Muscle of leg (tissue), 11 donors: Measurements from ENCODE around the gene SERPINB1. TPM values are rescaled to one million over a fixed set of nuclear protein-coding genes. Genes with fewer than 3 reads are reported as not detected.
"Not testable (repeated sequence)": the region's sequence is repeated elsewhere in the genome, so short reads cannot be mapped to it uniquely, and the experiment has no call there.

Experiments
- DNase-seq: peaks from one replicate; pipeline ENCODE4 v3.0.0; 2013
- H3K27ac ChIP-seq: one replicate; pipeline ENCODE4 v1.5.1; 2013; ENCODE audit warnings: mild to moderate bottlenecking, low read length, control low read depth
- H3K27me3 ChIP-seq: one replicate; pipeline ENCODE4 v1.6.1; 2013; ENCODE audit warnings: low read length; ENCODE audit not compliant: control insufficient read depth, insufficient read depth
- H3K36me3 ChIP-seq: one replicate; pipeline ENCODE4 v1.6.1; 2013; ENCODE audit warnings: low read length; ENCODE audit not compliant: control insufficient read depth, insufficient read depth
- H3K4me1 ChIP-seq: one replicate; pipeline ENCODE4 v1.6.1; 2013; ENCODE audit warnings: low read length; ENCODE audit not compliant: control insufficient read depth, insufficient read depth
- H3K4me3 ChIP-seq: one replicate; pipeline ENCODE4 v1.5.1; 2013; ENCODE audit warnings: low read length, control low read depth
- H3K9me3 ChIP-seq: replicated peaks from 2 replicates; pipeline ENCODE4 v1.6.1; 2013; ENCODE audit warnings: low read depth, low read length; ENCODE audit not compliant: control insufficient read depth
- WGBS: methylation state at CpG from one replicate; pipeline ENCODE4 v1.1.5; 2013; ENCODE audit warnings: missing lambda C conversion rate; ENCODE audit not compliant: insufficient coverage; 5-methylcytosine and 5-hydroxymethylcytosine counted together
- polyA plus RNA-seq, 8 donors: library from polyadenylated mRNA; unstranded; fragments of 120-200 nt; gene quantifications; one replicate each; pipeline versions ENCODE4 v1.2.1 to v1.2.3, GENCODE V29; 2013; ENCODE audit warnings: inconsistent platforms in 1 of 8, low replicate concordance in 1 of 8; ENCODE audit not compliant: insufficient read length in 8 of 8, insufficient read depth in 1 of 8
- total RNA-seq: library from RNA; stranded (reverse); fragments of 120-200 nt; gene quantifications from one replicate; pipeline ENCODE4 v1.2.4, GENCODE V29; 2013

SERPINB1 gene
- total and polyA plus RNA-seq, 9 donors = 8.9 to 19.6 (median 16.2) TPM

GRCh38 chr6:2859185-2859700, 17.6 kb upstream of the SERPINB1 start:
- peak overlapping the region; percentile 88 for H3K27ac ChIP-seq

GRCh38 chr6:2857580-2858337, 16.1 kb upstream of the SERPINB1 start:
- no peaks in the 10 kb centered on the region for H3K9me3 ChIP-seq
- peaks cover 42% of the 10 kb centered on the region for H3K4me1 ChIP-seq
- 25% methylated on average over 10 of the region's 18 CpGs for WGBS
- no peak overlapping the region for H3K4me3 ChIP-seq
- no peaks in the 10 kb centered on the region for H3K36me3 ChIP-seq
- DNase-seq = peak; percentile 81
- no peaks in the 10 kb centered on the region for H3K27me3 ChIP-seq
- H3K27ac ChIP-seq = peak overlapping the region; percentile 88

More at GRCh38 chr6:2859185-2859700, 17.6 kb upstream of the SERPINB1 start:
- DNase-seq = no peak
- H3K9me3 ChIP-seq = no peaks in the 10 kb centered on the region
- H3K36me3 ChIP-seq = no peaks in the 10 kb centered on the region
- no peaks in the 10 kb centered on the region for H3K27me3 ChIP-seq
- no peak overlapping the region for H3K4me3 ChIP-seq
- peaks cover 36% of the 10 kb centered on the region for H3K4me1 ChIP-seq
- WGBS = no CpG with 5 or more reads among the region's 4 CpGs

- Histone ChIP-seq H3K27me3 (no peaks in the 10 kb centered on the region), H3K4me1 (peaks cover 42% of the 10 kb centered on the region), H3K27ac (peak overlapping the region; percentile 88), H3K9me3 (no peaks in the 10 kb centered on the region), H3K4me3 (no peak overlapping the region), H3K36me3 (no peaks in the 10 kb centered on the region)
- DNase-seq = no peak
- WGBS = 74% methylated on average over 7 of the region's 7 CpGs
These were observed 15.5 kb upstream of the SERPINB1 start for GRCh38 chr6:2857185-2857579.

- Histone ChIP-seq H3K4me1 (peaks cover 46% of the 10 kb centered on the region), H3K9me3 (no peaks in the 10 kb centered on the region), H3K36me3 (no peaks in the 10 kb centered on the region), H3K27me3 (no peaks in the 10 kb centered on the region), H3K4me3 (no peak overlapping the region), H3K27ac (peak overlapping the region; percentile 90)
- 13% methylated on average over 10 of the region's 13 CpGs for WGBS
- DNase-seq = peak; percentile 79
These were observed 13.4 kb upstream of the SERPINB1 start for GRCh38 chr6:2855061-2855519.

DNA sequence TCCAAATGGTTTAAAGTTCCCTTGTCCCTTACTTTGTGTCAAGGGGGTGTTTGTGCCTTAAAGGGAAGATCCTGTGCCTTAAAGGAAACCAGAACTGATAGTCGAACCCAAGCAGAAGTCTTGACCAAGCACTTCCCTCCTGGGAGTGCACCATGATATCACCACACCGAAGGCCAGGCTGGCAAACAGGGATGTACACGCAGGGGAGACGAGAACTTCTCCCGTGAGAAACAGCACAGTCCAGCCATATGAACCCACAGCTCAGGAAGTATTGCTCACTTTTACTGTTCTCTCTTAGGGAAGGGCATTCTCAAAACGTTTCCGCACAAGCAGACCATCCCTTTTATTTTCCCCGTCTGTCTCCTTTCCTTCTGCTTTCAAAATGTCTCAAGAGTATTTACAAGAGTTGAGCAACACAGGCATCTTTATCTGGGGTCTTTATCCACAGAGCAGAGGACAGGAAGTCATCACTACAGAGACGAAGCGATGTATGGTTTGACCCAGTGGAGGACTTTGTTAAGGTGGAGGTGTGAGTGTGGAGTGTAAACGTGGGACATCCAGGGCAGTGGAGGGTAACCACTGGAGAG, 12.8 kb upstream of the SERPINB1 start:
- WGBS = 13% methylated on average over 6 of the region's 11 CpGs
- no peaks in the 10 kb centered on the region for H3K36me3 ChIP-seq
- H3K27ac ChIP-seq = peak overlapping the region; percentile 90
- no peaks in the 10 kb centered on the region for H3K9me3 ChIP-seq
- peaks cover 46% of the 10 kb centered on the region for H3K4me1 ChIP-seq
- no peaks in the 10 kb centered on the region for H3K27me3 ChIP-seq
- peak overlapping the region; percentile 46 for H3K4me3 ChIP-seq
- peak; percentile 66 for DNase-seq

GRCh38 chr6:2853769-2854395, 12.2 kb upstream of the SERPINB1 start:
- H3K4me3 ChIP-seq = peak overlapping the region; percentile 46
- WGBS = 12% methylated on average over 11 of the region's 14 CpGs
- H3K27me3 ChIP-seq = no peaks in the 10 kb centered on the region
- peaks cover 44% of the 10 kb centered on the region for H3K4me1 ChIP-seq
- no peaks in the 10 kb centered on the region for H3K9me3 ChIP-seq
- peak; percentile 88 for DNase-seq
- peak overlapping the region; percentile 90 for H3K27ac ChIP-seq
- H3K36me3 ChIP-seq = no peaks in the 10 kb centered on the region

- peaks cover 39% of the 10 kb centered on the region for H3K4me1 ChIP-seq
- WGBS = 100% methylated on average over 1 of the region's 1 CpG
- H3K27me3 ChIP-seq, H3K36me3 ChIP-seq, DNase-seq, H3K9me3 ChIP-seq: not testable (repeated sequence)
- peak overlapping the region; percentile 46 for H3K4me3 ChIP-seq
- H3K27ac ChIP-seq = peak overlapping the region; percentile 90
These were observed 11.7 kb upstream of the SERPINB1 start for GRCh38 chr6:2853378-2853768.

DNA sequence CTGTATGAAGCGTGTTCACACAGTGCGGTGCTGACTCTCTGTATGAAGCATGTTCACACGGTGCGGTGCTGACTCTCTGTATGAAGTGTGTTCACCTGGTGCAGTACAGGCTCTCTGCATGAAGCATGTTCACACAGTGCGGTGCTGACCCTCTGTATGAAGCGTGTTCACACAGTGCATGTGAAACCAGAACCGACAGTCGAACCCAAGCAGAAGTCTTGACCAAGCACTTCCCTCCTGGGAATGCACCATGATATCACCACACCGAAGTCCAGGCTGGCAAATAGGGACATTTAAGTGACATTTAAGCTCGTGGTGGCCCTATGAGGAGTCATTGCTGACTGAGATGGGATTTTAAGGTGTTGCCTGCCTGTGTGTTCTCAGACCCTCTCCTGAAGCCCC, 11.3 kb upstream of the SERPINB1 start:
- Histone ChIP-seq H3K9me3 (no peaks in the 10 kb centered on the region), H3K4me3 (no peak overlapping the region), H3K36me3 (no peaks in the 10 kb centered on the region), H3K4me1 (peaks cover 35% of the 10 kb centered on the region), H3K27ac (no peak overlapping the region), H3K27me3 (no peaks in the 10 kb centered on the region)
- DNase-seq = no peak
- 91% methylated on average over 7 of the region's 10 CpGs for WGBS

GRCh38 chr6:2852514-2852855, 10.8 kb upstream of the SERPINB1 start:
- Histone ChIP-seq H3K4me1 (peaks cover 31% of the 10 kb centered on the region), H3K36me3 (no peaks in the 10 kb centered on the region)

More at GRCh38 chr6:2852514-2852855, 10.8 kb upstream of the SERPINB1 start:
- Histone ChIP-seq H3K4me3 (no peak overlapping the region), H3K27ac (no peak overlapping the region), H3K9me3 (no peaks in the 10 kb centered on the region), H3K27me3 (no peaks in the 10 kb centered on the region)
- DNase-seq = no peak
- whole genome bisulfite sequencing = 74% methylated on average over 5 of the region's 6 CpGs
